ENCODE measurements around the gene EXOSC6. TPM values are rescaled to one million over a fixed set of nuclear protein-coding genes. Genes with fewer than 3 reads are reported as not detected.
"Not testable (repeated sequence)": the region's sequence is repeated elsewhere in the genome, so short reads cannot be mapped to it uniquely, and the experiment has no call there.

The EXOSC6 gene
- total RNA-seq, 2 donors from 2014 or later = 15.0 to 19.6 TPM

DNA sequence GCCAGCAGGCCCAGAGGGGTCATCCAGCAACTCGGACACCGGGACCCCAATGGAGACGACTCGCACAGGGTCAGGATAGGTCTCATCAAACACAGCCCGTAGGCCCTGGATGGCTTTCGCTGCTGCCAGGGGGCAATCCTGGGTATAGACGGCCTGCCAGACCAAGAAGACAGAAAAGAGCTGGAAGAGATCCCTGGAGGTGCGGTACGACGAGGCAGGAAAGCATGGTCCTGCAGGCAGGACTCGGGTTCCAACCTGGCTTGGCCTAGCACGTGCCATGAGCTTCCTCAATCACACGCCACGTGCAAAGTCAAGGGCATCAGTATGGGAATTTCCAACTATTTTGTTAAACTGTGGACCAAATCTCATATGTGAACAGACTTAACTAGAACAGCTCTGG is 6.3 kb upstream of the EXOSC6 start:
- no peak for DNase-seq
- intact Hi-C loops (cut with DNase I, micrococcal nuclease) = no loop called here
- no peak for ATAC-seq

DNA sequence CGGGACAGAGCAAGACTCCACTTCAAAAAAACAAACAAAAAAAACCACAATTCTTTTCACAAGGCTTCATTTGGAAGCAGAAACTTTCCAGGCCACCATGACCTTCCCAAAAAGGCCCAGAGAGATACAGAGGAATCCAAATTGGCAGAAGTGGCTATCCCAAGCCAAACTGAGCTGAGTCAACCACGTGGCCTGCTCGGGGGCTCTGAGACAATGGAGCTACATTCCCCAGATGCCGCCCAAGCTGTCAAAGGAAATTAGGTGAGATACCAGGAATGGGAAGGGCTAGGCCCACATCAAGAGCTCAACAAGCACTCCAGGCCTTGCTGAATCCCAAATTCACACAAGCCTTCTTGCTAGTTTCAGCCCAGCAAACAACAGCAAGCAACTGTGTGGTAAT is 5.7 kb upstream of the EXOSC6 start:
- DNase-seq (no peak), ATAC-seq (no peak)
- intact Hi-C loops (cut with DNase I, micrococcal nuclease) = no loop called here

DNA sequence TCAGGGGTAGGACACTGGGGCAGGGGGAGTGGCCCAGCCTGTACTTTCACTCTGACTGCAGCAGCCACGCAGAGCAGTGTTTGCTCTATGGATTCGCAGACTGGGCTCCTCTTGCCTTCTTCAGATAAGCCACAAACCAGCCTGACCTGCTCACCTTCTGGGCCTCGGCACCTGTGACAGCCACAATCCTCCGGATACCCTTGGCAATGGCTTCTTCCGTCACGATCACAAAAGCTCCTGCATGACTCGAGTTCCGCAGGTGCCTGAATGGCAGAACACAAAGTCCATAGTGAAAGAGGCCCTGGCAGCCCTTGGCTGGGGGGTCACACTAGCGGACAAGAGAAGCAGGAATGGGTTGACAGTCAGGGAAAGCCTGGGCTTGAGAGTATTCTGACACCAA is 3.8 kb upstream of the EXOSC6 start:
- DNase-seq = no peak
- intact Hi-C loops (cut with DNase I, micrococcal nuclease) = no loop called here
- no peak for ATAC-seq

DNA sequence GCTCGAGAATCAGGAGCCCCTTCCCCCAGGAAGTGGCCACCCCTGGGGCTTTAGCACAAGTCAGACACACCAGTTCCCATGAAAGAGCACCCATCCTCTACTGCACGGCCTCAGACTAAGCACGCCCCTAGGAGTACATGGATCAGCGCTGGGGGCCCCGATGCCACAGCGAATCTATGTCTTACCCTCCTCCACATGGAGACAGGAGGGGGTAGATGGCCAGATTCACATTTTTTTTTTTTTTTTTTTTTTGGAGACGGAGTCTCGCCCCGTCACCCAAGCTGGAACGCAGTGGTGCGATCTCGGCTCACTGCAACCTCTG is 3.2 kb upstream of the EXOSC6 start:
- intact Hi-C loops (cut with DNase I, micrococcal nuclease) = no loop called here
- DNase-seq (no peak), ATAC-seq (no peak)

DNA sequence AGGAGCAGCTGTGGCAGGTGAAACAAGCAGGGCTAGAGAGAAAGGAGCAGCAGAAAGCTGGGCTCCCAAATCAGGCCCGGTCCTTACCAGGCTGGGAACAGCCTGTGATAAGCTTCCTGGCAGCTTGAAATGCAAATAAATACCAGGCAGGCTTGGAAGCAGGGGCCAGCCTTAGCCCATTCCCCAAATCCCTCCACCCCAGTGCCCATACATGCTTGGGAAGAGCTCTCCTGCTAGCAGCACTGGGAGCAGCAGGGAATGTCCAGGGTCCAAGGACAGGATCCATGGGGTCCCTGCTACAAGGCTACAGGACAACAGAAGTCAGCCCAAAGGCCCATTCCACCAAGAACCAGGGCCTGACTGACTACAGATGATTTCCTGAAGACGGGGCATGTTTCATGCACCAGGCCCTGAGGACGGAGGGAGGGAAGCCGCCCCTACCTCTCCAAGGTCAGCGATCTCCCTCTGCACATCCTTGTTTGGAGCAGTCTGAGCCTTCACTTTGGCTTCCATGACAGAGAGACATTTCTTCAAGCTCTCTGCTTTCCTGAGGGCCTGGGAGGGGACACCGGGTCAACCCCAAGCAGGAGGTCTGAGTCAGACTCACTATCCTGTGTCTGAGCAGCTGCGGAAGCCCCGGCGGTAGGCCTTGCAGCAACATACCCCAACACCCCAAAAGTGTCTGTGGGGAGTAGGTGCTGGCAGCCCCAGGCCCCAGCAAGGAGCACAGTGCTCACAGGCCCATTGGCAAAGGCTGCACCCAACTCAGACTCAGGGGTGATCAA is 2.6 kb upstream of the EXOSC6 start:
- intact Hi-C loops (cut with DNase I, micrococcal nuclease) = no loop called here
- DNase-seq (no peak), ATAC-seq (no peak)

DNA sequence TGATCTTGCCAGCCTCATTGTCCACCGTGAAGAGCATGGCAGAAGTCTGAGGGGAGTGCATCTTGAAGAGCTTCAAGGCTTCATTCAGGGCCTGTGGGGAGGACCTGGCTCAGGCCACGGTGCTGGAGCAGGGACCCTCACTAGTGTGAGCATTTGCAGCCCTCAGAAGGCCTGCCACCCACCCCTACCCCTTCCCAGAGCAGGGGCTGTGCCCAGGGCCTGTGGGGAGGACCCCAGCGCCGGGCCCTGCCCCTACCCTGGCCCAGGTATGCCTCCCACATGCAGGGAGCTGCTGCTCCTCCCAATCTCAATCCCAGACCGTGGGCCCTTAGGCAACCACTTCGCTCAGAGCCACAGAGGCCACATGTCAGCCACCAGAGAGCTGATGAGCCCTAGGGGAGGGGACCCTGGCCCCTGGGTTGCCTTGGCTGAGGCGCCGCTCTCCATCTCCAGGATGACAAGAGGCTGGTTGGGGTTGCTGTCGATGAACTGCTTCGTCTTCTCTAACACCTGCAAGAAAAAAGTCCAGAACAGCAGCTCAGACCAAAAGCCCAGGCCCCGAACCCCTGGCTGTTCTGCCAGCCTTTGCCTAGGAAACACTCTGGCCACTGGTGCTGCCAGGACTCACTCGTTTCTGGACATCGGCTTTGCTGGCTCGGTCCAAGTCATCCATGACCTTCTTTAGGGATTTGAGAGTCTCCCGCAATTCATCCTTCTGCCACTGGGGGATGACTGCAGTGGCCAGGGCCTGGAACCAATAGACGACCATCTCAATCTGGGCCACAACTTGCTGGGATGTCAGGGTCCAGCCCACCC is 1.8 kb upstream of the EXOSC6 start:
- intact Hi-C loops (cut with DNase I, micrococcal nuclease) = no loop called here
- DNase-seq (peak in 1 of 2 donors; percentile 44), ATAC-seq (no peak)

DNA sequence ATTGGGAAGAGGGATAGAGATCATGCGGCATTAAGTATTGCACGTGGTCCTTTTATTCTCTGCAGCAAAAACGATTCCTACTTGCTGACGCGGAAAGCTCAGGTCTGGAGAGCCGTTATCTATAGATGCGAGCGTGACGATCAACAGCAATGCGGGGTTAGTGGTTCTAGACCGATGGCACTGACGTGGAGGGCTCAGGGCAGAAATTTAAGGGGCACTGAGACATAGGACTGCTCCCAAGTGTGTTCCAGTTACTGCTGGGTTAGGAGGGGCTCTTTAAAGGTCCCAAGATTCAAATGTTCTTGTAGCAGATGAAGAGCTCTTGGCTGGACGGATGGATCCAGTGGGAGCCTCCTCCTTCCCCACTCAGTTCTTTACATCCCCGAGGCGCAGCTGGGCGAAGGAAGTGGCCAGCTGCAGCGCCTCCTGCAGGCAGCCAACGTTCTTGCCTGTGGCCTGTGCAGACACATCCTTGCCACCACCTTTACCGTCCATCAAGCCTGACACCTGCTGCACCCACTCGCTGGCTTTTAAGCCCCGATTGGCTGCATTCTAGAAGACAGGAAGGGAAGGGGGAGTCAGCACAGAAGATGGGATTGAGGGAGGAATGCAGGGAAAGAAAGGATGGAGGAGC is 732 bp upstream of the EXOSC6 start:
- intact Hi-C loops (cut with DNase I, micrococcal nuclease) = no loop called here
- no peak for ATAC-seq
- no peak for DNase-seq

DNA sequence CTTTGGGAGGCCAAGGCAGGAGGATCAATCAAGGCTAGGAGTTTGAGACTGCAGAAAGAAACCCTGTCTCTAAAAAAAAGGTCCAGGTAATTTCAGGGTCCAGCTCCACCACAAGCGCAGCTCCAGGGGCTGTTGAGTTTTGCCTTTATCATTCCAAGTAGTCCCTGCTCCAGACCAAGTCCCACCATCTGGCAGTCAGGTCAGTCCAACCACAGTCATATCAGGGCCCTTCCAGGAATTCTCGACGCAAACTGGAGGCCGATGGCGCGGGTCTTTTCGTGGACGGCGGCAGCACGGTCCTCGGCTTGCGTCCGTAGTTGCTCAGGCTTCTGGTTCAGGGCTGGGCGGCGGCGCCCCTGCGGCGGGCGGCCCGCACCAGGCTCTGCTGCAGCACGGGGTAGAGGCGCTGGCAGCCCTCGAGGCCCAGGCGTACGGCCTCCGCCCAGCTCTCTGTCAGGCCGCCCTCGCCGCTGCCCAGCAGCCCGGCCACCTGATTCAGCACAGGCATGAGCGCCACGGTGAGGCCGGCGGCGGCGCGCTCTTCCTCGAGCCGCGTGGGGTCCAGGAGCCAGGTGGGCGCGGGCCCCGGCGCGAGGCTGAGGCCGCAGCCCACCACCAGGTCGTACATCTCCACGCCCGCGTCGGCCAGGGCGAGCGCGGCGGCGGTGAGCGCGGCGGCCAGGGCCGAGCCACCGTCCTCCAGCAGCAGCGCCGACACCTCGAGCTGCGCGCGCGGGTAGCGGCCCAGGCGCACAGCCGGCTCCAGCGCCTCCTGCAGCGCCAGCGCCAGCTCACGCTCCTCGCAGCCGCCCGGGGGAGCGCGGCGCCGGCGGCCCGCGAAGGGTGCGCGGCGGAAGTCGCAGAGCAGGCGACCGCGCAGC is 752 bp downstream of the EXOSC6 start:
- intact Hi-C loops (cut with DNase I, micrococcal nuclease) = no loop called here
- ATAC-seq (peak; percentile 75), DNase-seq (peak; percentile 38 to 65)

DNA sequence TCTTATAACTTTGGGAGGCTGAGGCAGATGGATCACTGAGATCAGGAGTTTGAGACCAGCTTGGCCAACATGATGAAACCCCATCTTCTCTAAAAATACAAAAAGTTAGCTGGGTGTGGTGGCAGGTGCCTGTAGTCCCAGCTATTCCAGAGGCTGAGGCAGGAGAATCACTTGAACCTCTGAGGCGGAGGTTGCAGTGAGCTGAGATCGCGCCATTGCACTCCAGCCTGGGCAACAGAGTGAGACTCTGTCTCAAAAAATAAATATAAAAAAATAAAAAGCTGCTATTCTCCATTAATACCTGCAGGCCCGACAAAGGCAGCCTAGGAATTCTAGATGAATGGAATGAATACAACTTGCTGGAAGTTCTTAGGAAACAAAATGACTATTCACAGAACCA is 2.0 kb downstream of the EXOSC6 start:
- ATAC-seq; intact Hi-C loops (cut with DNase I, micrococcal nuclease); DNase-seq: not testable (repeated sequence)

DNA sequence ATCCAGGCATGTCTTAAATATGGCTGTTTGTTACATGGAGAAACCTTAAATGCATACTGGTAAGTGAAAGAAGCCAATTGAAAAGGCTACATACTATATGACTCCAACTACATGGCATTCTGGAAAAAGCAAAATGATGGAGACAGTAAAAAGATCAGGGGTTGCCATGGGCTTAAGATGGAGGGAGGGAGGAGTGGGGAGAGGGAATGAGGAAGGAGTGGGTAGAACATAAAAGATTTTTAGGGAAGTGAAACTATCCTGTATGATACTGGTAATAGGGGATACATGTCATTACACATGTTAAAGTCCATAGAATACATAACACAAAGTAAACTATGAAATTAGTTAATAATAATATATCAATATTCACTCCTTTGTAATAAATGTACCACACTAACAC is 13.0 kb downstream of the EXOSC6 start:
- ATAC-seq; DNase-seq; intact Hi-C loops (cut with DNase I, micrococcal nuclease): not testable (repeated sequence)

DNA sequence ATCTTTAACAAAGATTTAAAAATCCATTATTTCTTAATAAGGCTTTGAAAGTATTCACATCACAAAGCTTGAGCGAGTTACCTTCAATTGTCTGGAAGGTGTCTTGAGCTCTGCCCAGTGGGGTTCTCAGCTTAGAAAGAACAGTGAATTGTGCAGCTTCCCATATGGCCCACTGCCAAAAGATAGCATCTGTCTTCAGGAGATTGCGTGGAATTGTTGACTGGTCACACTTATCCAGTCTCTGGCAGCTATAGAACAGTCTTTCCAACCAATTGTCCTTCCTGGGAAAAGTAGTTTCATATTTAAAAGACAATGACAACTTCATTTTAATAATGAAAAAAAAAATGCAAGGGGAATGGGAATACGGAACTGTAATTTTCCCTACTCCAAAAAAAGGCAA is 19.9 kb downstream of the EXOSC6 start:
- intact Hi-C loops (cut with DNase I, micrococcal nuclease); DNase-seq; ATAC-seq: not testable (repeated sequence)

DNA sequence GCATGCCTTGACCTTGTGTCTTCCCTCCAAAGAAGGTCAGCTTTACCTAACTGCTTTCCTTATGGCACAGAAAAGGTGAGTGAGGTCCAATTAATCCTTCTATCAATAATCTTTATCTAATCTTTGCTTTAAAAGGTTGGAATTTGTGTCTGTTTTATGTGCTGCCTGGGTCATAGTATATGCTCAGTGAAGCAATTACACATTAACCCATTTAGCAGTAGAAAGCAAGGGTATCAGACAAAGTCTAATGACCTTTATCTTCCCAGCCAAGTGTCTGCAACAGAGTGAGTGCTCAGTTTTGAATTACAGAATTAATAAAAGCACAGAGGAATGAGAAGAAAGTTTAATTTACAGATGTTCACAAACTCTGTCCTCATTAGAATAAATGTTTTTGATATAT is 25.7 kb downstream of the EXOSC6 start:
- intact Hi-C loops (cut with DNase I, micrococcal nuclease); DNase-seq; ATAC-seq: not testable (repeated sequence)

DNA sequence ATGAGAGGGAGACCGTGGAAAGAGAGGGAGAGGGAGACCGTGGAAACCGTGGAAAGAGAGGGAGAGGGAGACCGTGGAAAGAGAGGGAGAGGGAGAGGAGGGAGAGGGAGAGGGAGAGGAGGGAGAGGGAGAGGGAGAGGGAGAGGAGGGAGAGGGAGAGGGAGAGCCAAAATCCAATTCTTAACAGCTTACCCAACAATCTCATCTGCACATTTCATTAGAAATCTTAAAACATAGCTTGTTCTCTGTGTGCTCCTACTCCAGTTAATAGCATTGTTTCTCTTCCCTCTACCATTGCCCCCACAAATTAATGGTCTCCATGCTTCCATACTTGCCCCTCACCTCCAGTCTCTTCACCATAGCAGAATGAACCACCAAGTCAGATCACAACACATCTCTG is 26.3 kb downstream of the EXOSC6 start:
- DNase-seq; intact Hi-C loops (cut with DNase I, micrococcal nuclease); ATAC-seq: not testable (repeated sequence)

DNA sequence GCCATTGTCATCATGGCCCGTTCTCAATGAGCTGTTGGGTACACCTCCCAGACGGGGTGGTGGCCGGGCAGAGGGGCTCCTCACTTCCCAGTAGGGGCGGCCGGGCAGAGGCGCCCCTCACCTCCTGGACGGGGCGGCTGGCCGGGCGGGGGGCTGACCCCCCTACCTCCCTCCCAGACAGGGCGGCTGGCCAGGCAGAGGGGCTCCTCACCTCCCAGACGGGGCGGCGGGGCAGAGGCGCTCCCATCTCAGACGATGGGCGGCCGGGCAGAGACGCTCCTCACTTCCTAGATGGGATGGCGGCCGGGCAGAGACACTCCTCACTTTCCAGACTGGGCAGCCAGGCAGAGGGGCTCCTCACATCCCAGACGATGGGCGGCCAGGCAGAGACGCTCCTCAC is 27.1 kb downstream of the EXOSC6 start:
- intact Hi-C loops (cut with DNase I, micrococcal nuclease) = not testable (repeated sequence)

DNA sequence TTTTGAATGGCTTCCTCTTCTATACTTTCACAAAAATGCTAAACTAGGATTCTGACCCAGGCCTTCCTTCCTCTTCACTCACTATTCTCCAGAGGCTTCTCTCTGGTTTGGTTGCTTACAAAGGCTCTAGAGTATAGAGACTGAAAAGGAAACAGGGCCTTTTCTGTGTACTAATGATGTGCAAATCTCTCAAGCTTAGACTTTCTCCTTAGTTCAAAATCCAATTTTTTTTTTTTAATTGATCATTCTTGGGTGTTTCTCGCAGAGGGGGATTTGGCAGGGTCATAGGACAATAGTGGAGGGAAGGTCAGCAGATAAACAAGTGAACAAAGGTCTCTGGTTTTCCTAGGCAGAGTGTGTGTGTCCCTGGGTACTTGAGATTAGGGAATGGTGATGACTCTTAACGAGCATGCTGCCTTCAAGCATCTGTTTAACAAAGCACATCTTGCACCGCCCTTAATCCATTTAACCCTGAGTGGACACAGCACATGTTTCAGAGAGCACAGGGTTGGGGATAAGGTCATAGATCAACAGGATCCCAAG is 27.7 kb downstream of the EXOSC6 start:
- intact Hi-C loops (cut with DNase I, micrococcal nuclease); ATAC-seq; DNase-seq: not testable (repeated sequence)

More for the DNA sequence above, 27.1 kb downstream of the EXOSC6 start:
- not testable (repeated sequence) for DNase-seq, ATAC-seq

DNA sequence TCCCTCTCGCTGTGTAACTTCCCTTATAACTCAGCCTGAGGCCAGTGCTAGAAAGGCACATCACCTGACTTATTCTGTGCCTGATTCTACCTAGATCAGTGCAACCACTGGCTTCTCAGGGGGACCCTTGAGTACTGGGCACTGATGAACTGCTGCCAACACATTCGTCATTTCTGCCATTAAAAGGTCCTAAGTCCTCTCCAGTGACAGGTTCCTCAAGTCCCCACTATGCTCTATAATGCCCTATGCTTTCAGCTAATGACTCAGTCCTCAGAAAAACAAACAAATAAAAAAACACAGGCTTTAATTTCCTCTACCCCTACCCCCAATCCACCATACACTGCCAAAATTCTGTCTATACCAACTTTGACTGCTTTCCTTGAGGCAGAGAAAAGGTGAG is 28.5 kb downstream of the EXOSC6 start:
- DNase-seq; intact Hi-C loops (cut with DNase I, micrococcal nuclease); ATAC-seq: not testable (repeated sequence)

DNA sequence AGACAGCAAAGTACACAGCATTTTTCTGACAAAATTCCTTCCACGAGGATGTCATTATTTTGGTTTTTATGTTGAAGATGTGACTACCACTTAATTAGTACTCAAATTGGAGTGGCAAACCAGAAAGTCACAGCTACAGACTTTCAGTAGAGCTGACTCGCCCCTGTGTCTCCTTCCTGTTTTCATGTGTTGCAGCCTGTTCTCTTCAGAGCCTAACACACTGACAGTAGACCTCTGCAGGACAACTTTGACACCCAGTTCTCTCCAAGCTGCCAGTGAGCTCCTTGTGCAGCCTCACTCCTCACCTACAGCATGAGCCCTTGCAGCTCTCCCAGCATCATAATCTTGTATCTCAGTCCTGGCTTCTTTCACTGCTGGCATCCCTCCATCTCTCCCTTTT is 29.2 kb downstream of the EXOSC6 start:
- DNase-seq; intact Hi-C loops (cut with DNase I, micrococcal nuclease); ATAC-seq: not testable (repeated sequence)

DNA sequence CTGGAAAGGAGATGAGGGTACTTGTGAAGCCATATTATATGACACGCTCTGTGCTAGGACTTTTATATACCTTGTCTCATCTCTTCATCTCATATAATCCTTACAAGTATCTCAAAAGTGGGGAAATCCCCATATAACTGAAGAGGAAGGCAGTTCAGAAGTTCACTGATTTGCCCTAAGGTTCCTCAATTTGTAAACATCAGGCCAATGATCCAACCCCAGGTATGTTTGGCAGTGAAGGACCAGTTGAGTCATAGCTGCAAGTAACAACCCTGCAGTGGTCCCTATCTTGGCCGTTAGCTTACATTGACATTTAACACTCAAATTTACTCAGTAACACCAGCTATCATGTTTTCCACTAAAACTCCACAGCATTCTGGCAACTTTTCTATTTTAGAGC is 33.2 kb downstream of the EXOSC6 start:
- intact Hi-C loops (cut with DNase I, micrococcal nuclease); ATAC-seq; DNase-seq: not testable (repeated sequence)
